ENCODE results near the gene G6PC1. TPM values are rescaled to one million over a fixed set of nuclear protein-coding genes. Genes with fewer than 3 reads are reported as not detected.
"Not testable (repeated sequence)": the region's sequence is repeated elsewhere in the genome, so short reads cannot be mapped to it uniquely, and the experiment has no call there.

G6PC1 gene
- total RNA-seq (ENCODE audit: low replicate concordance), result not detected in 2 replicates

- Histone ChIP-seq H3K79me2 (ENCODE audit: low read depth) (no peaks in the 10 kb centered on the region), H3K36me3 (no peaks in the 10 kb centered on the region), H4K20me1 (ENCODE audit: low read depth) (no peaks in the 10 kb centered on the region), H3K4me1 (no peaks in the 10 kb centered on the region), H3K9ac (no peak within 1 kb of the TSS), H3K27ac (no peak within 1 kb of the TSS), H2AFZ (replicated peaks) (no peak within 1 kb of the TSS), H3K4me3 (no peak within 1 kb of the TSS), H3K4me2 (no peak within 1 kb of the TSS), H3K27me3 (no peaks in the 10 kb centered on the region), H3K9me3 (ENCODE audit: low read depth) (no peaks in the 10 kb centered on the region), H3F3A (ENCODE audit: low read depth) (no peaks in the 10 kb centered on the region)
- Mint-ChIP-seq H3K27ac (no peak within 1 kb of the TSS), H3K4me1 (no peaks in the 10 kb centered on the region), H3K27me3 (ENCODE audit: insufficient read depth, low read depth) (peaks cover 4% of the 10 kb centered on the region), H3K9me3 (no peaks in the 10 kb centered on the region), H3K36me3 (no peaks in the 10 kb centered on the region), H3K4me3 (no peak within 1 kb of the TSS)
- TF ChIP-seq, protein P1, sequence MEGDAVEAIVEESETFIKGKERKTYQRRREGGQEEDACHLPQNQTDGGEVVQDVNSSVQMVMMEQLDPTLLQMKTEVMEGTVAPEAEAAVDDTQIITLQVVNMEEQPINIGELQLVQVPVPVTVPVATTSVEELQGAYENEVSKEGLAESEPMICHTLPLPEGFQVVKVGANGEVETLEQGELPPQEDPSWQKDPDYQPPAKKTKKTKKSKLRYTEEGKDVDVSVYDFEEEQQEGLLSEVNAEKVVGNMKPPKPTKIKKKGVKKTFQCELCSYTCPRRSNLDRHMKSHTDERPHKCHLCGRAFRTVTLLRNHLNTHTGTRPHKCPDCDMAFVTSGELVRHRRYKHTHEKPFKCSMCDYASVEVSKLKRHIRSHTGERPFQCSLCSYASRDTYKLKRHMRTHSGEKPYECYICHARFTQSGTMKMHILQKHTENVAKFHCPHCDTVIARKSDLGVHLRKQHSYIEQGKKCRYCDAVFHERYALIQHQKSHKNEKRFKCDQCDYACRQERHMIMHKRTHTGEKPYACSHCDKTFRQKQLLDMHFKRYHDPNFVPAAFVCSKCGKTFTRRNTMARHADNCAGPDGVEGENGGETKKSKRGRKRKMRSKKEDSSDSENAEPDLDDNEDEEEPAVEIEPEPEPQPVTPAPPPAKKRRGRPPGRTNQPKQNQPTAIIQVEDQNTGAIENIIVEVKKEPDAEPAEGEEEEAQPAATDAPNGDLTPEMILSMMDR (IDR thresholded peaks at IDR 0.05), result no peak
- TF ChIP-seq EZH2phosphoT487 (IDR thresholded peaks at IDR 0.05), result no peak
- no peak for TF ChIP-seq EZH2 (IDR thresholded peaks at IDR 0.05)
- no peak for DNase-seq (ENCODE audit: low spot score)
These were observed at the start of gene G6PC1 for GRCh38 chr17:42900460-42901331. Gene G6PC1 (plus strand): TSS chr17:42900799. CDS start chr17:42900877, 78 bp downstream.

- no peak within 1 kb of the TSS for H3K27ac ChIP-seq
- H3K27me3 Mint-ChIP-seq (ENCODE audit: insufficient read depth, low read depth), result peaks cover 7% of the 10 kb centered on the region
- H3K9me3 ChIP-seq (ENCODE audit: low read depth), result no peaks in the 10 kb centered on the region
- DNase-seq (ENCODE audit: low spot score), result no peak
- H3K36me3 ChIP-seq, result no peaks in the 10 kb centered on the region
- no peak within 1 kb of the TSS for H3K27ac Mint-ChIP-seq
- H3K4me1 ChIP-seq, result no peaks in the 10 kb centered on the region
- peaks cover 4% of the 10 kb centered on the region for H3K36me3 Mint-ChIP-seq
- no peak within 1 kb of the TSS for H3K4me2 ChIP-seq
- no peak within 1 kb of the TSS for H2AFZ ChIP-seq (replicated peaks)
- H3K27me3 ChIP-seq, result no peaks in the 10 kb centered on the region
- no peaks in the 10 kb centered on the region for H3K9me3 Mint-ChIP-seq
- no peak within 1 kb of the TSS for H3K9ac ChIP-seq
- H3F3A ChIP-seq (ENCODE audit: low read depth), result no peaks in the 10 kb centered on the region
- H4K20me1 ChIP-seq (ENCODE audit: low read depth), result no peaks in the 10 kb centered on the region
- H3K4me3 ChIP-seq, result no peak within 1 kb of the TSS
- no peaks in the 10 kb centered on the region for H3K79me2 ChIP-seq (ENCODE audit: low read depth)
- no peak for TF ChIP-seq EZH2phosphoT487 (IDR thresholded peaks at IDR 0.05)
- H3K4me3 Mint-ChIP-seq, result no peak within 1 kb of the TSS
- H3K4me1 Mint-ChIP-seq, result no peaks in the 10 kb centered on the region
These were observed 49.6 kb upstream of the G6PC1 start, which contains the start of gene AOC3 for GRCh38 chr17:42850954-42851353. Gene AOC3 (plus strand): TSS chr17:42851199. CDS start chr17:42851344, 145 bp downstream.

DNA sequence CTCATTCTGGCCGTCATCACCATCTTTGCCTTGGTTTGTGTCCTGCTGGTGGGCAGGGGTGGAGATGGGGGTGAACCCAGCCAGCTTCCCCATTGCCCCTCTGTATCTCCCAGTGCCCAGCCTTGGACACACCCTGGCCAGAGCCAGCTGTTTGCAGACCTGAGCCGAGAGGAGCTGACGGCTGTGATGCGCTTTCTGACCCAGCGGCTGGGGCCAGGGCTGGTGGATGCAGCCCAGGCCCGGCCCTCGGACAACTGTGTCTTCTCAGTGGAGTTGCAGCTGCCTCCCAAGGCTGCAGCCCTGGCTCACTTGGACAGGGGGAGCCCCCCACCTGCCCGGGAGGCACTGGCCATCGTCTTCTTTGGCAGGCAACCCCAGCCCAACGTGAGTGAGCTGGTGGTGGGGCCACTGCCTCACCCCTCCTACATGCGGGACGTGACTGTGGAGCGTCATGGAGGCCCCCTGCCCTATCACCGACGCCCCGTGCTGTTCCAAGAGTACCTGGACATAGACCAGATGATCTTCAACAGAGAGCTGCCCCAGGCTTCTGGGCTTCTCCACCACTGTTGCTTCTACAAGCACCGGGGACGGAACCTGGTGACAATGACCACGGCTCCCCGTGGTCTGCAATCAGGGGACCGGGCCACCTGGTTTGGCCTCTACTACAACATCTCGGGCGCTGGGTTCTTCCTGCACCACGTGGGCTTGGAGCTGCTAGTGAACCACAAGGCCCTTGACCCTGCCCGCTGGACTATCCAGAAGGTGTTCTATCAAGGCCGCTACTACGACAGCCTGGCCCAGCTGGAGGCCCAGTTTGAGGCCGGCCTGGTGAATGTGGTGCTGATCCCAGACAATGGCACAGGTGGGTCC lies 49.0 kb upstream of the G6PC1 start:
- not testable (repeated sequence) for H2AFZ ChIP-seq (replicated peaks); H3K9me3 Mint-ChIP-seq; H3K27ac Mint-ChIP-seq; H3K9ac ChIP-seq; H4K20me1 ChIP-seq (ENCODE audit: low read depth); H3K27ac ChIP-seq; H3K36me3 Mint-ChIP-seq; H3K4me2 ChIP-seq; H3K9me3 ChIP-seq (ENCODE audit: low read depth); H3K79me2 ChIP-seq (ENCODE audit: low read depth); H3K36me3 ChIP-seq; DNase-seq (ENCODE audit: low spot score); H3K4me1 ChIP-seq; H3K4me3 ChIP-seq; H3F3A ChIP-seq (ENCODE audit: low read depth); H3K4me3 Mint-ChIP-seq; H3K27me3 ChIP-seq; H3K27me3 Mint-ChIP-seq (ENCODE audit: insufficient read depth, low read depth); H3K4me1 Mint-ChIP-seq

DNA sequence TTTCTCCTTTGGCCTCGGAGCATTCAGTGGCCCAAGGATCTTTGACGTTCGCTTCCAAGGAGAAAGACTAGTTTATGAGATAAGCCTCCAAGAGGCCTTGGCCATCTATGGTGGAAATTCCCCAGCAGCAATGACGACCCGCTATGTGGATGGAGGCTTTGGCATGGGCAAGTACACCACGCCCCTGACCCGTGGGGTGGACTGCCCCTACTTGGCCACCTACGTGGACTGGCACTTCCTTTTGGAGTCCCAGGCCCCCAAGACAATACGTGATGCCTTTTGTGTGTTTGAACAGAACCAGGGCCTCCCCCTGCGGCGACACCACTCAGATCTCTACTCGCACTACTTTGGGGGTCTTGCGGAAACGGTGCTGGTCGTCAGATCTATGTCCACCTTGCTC lies 48.2 kb upstream of the G6PC1 start:
- no peaks in the 10 kb centered on the region for H3K79me2 ChIP-seq (ENCODE audit: low read depth)
- no peak overlapping the region for H3K9ac ChIP-seq
- no peaks in the 10 kb centered on the region for H3F3A ChIP-seq (ENCODE audit: low read depth)
- Mint-ChIP-seq H3K4me3 (no peak overlapping the region), H3K4me1 (no peaks in the 10 kb centered on the region), H3K27me3 (ENCODE audit: insufficient read depth, low read depth) (peaks cover 7% of the 10 kb centered on the region), H3K36me3 (peaks cover 2% of the 10 kb centered on the region), H3K27ac (no peak overlapping the region), H3K9me3 (no peaks in the 10 kb centered on the region)
- H3K4me1 ChIP-seq, result no peaks in the 10 kb centered on the region
- H3K27me3 ChIP-seq, result no peaks in the 10 kb centered on the region
- H3K4me3 ChIP-seq, result no peak overlapping the region
- H3K36me3 ChIP-seq, result no peaks in the 10 kb centered on the region
- no peaks in the 10 kb centered on the region for H3K9me3 ChIP-seq (ENCODE audit: low read depth)
- H2AFZ ChIP-seq (replicated peaks), result no peak overlapping the region
- TF ChIP-seq, protein P1 (IDR thresholded peaks at IDR 0.05), result no peak
- no peak for TF ChIP-seq EZH2phosphoT487 (IDR thresholded peaks at IDR 0.05)
- no peak for TF ChIP-seq EZH2 (IDR thresholded peaks at IDR 0.05)
- no peak overlapping the region for H3K27ac ChIP-seq
- no peak overlapping the region for H3K4me2 ChIP-seq
- DNase-seq (ENCODE audit: low spot score), result no peak
- no peaks in the 10 kb centered on the region for H4K20me1 ChIP-seq (ENCODE audit: low read depth)
